Activated naive CD4-positive, alpha-beta T cell treated with Interleukin-2 at 50 U/mL for 16 hours (primary cell): ENCODE results near the gene DSN1.

Experiments
- DNase-seq: peaks from one replicate; pipeline ENCODE4 v3.0.0-alpha.2; 2020

DSN1 gene

DNA sequence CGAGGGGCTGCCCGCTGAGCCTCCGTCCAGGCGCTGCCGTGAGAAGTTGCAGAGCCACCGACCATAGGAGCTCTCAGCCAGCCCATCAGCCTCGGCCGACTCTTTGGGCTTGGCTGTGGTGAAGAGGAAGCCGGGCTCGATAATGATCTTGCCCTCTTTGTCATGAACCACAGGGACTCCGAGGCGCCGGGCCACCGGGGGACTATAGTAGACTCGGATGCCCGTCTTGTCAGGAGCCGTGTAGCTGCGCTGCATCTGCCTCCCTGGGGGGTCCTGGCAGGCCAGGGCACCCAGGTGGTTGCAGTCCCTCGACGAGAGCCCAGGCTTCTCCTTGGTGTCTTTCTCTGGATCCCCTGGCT lies 20.5 kb upstream of the DSN1 start:
- DNase-seq: no peak

DNA sequence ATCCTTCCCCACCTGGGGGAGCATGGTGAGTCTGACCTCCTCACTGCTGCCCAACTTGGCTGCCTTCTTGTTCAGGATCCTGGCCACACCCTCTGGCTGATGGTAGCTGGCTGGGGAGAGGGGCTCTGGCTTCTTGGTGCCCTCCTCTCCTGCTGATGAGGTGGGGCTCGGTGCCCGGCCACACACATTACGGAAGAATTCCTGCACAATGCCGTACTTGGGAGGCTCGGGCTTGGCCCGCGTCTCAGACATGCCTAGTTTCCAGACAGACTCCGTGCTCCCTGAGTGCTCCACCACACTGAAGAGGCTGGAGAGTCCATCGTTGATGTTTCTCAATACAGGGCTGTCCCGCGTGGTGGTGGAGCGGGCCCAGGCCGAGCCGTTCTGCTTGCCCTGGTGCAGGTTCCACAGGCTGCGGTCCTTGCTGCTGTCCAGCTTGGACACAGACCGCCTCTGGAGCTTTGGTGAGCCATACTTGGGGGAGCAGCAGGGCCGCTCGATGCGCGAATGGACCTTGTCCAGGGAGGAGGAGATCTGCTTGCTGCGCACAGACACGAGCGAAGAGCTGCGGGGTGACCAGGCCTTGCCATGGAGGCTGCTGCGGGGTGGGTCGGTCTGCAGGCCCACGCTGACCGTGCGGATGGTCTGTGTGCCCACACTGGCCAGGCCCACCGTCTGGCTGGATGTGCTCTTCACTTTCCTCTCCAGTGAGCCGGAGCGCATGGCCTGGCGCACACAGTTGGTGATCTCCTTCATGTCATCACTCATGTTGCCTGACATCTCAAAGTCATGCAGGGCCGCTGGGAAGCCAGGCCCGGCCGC lies 19.9 kb upstream of the DSN1 start:
- DNase-seq: no peak

DNA sequence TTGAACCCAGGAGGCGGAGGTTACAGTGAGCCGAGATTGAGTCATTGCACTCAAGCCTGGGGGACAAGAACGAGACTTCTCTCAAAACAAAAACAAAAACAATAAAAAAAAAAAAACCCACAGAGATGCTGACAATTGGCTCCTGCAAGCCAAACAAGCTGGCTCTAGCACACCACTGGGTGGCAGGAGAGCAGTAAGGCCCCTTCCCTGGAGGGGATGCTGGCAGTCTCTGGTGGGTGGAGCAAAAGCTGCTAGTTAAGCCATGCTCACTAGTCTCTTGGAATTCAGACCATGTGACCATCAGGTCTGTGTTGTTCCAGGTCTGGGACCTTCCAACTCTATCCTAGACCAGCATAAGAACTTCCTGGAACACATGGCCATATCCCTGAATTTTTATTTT lies 18.9 kb upstream of the DSN1 start:
- DNase-seq: no peak

DNA sequence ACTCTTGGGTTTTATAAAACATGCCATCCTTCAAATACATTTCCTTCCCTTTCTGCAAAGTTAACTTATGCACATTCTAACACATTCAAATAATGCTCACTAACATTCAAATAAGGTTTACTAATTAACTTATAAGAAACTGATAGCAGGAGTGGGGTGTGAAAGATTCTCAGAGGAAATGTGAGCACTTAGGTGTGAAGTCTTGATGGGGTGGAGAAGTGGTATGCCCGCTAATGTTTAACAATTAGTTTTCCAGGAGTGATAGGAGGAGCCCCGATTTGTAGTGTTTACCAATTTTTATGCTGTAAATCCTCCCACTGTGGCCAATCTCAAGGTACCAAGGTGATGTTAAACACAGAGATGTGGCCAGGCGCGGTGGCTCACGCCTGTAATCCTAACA lies 18.3 kb upstream of the DSN1 start:
- DNase-seq: no peak

DNA sequence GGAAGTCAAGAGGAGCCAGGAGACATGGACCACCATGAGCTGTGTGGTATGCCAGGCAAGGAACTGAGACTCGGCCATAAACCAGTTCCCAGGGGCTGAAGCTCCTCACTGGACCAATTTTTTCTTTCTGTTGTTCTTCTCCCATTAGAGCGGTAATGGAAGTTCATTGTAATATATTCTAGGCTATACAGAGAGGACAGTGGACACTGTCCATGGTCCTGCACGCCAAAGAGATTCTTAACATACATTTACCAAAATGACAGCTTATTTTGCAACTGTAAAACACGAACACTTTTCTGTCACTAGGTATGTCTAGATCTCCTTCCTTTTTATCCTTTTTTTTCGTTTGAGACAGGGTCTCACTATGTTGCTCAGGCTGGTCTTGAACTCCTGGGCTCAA lies 13.1 kb upstream of the DSN1 start:
- DNase-seq: no peak

DNA sequence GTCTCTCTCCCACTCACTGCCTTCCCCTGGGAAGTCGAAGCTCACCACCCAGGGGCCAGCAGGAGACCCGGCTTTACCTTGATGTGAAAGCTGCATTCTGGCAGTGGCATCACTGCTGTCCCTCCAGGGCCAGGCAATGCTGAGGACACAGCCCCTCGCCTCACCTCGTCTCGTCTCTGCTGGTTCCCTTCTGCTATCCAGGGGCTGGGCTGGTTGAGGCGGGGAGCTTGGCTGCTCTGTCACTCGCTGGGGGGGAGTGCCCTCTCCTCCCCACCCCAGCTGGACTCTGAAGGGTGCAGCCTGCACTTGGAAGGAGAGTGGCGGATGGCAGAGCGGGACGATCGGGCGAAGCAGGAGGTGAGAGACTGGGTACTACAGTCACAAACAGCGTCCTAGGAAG lies 12.7 kb upstream of the DSN1 start:
- DNase-seq: no peak

DNA sequence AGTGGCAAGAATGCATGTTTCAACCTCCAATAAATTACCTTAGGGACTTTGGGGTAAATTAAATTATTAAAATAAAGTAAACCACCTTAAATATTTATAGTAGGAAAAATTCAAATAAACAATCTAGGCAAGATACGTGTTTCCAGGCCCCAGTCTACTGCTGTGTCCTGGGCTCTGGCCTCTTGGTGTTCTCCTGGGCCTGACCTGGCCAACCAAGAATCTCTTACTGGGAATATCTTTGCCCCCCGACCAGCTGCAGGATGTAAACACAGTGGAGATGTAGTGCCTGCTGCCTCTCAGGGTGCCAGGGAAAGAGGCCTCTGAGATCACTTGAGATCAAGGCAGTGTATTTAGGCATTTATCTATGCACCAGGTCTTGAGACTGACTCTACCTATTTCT lies 11.7 kb upstream of the DSN1 start:
- no peak for DNase-seq

DNA sequence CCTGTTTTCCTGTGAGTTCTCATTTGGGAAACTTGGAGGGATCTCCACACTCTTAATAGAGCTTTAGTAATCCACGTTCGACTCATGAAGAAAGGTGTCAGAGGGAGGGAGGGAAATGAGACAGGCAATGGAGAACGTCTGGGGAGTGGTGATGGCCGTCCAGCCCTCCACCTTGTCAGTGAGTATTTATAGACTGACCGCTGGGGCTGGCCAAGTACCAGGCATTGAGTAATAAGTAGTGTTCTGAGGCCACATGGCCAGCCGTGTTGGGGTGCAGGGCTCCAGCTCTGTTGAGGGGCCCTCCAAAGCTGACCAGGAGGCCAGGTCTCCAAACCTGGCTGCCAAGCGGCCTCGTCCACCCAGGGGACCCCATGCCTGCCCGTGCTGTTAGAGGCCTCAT lies 11.3 kb upstream of the DSN1 start:
- no peak for DNase-seq

DNA sequence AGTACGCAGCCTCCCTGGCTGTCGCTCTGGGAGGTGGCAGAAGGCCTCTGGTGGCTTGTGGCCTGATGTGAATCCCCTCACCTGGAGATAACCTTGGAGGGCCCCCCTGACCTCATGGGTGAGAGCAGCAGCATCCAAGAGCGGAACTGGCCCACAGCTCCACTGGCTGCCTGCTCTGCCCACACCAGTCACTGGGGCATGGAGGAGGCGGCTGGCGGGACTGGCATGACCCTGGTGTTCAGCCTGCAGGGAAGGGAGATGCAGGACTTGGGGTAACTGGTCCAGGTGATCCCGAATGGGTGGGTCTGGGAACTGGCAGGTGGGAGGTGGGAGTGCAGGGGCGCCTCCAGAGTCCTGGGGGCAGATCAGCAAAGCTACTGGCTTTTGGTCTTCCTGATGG lies 10.6 kb upstream of the DSN1 start:
- DNase-seq: no peak

DNA sequence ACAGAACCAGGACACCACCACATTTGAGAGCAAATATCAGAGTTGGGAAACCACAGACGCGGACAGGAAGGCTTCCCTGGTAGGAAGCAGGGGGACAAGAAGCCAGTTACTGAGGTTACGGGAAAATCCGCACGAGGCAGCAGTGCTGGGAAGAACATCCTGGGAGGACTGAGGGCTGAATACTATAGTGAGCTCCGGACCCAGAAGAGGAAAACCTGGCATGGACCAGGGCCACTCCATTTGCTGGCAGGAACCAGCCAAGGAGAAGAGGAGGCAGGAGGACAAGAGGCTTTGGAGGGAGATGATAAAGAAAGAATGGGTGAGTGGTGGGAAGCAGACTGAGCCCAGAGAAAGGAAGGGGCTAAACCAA lies 6.1 kb upstream of the DSN1 start:
- no peak for DNase-seq

DNA sequence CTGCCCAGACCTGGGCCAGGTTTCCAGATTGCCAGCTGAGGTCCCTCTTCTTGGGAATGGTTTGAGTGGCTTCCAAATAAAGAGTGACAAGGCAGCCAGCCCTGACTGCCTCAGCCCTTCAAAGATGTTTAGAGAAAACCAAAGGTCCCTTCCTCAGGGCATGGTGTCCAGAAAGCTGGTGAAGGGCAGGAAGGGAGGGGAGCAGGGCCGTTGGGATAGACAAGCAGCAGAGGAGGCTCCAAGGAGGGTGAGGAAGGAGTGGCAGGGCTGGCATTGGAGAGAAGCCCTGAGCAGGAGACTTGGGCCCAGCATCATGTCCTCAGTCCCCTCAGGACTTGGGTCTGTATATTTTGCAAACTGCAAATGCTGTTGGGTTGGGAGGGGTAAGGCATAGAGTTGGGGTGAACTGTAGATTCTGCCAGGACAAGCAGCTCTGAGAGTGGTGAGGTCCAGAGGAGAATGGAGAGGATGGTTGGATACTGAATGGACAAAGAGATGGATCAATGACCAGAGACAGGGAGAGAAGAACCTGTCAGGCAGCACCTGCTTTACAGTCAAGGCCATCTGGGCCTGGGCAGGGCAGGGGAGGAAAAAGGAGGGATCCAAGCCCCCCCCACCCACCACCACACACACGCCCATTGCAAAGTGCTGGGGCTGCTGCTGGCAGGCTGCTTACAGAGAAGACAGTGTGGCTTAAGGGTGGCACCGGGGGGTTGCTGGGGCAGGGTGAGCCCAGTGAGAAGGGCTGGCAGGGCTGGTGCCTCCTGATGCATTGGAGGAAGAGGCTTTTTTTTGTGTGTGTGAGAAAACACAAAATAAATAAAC lies 5.5 kb upstream of the DSN1 start:
- no peak for DNase-seq

DNA sequence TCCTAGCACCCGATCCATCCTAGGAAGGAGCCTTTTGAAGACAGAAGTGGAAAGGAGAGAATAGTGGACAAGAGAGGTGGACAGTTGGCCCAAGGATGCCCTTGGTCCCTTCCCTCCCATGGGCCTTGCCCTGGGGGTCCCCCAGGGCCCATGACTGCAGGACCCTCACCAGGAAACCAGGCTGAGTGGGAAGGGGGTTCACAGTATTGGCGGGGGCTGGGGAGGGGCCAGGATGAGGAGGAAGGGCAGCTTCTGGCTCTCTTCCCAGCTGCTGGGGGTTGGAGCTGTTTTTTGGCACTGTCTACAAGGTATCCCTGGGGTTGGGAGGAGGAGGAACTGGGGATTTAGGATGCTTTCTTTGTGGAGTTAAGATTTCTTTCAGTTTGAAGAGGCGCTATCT lies 4.0 kb upstream of the DSN1 start:
- no peak for DNase-seq

DNA sequence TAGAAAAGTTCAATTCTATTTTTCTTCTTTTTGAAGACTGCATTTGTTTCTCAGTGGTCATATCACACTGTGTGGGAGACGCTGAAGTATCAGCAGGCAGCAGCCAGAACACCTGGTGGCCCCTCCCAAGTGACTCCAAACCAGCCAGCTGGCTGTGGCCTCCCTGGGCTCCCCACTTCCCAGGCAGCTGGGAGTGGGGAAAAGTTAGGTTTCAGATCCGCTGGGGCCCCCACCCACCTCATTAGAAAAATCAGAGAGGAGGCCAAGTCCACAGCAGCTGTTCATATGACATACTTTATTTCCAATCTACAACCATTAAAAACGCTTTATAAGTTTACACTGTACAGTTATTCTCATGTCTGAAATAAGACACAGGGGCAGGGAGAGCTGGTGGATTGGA lies 3.6 kb upstream of the DSN1 start:
- no peak for DNase-seq

DNA sequence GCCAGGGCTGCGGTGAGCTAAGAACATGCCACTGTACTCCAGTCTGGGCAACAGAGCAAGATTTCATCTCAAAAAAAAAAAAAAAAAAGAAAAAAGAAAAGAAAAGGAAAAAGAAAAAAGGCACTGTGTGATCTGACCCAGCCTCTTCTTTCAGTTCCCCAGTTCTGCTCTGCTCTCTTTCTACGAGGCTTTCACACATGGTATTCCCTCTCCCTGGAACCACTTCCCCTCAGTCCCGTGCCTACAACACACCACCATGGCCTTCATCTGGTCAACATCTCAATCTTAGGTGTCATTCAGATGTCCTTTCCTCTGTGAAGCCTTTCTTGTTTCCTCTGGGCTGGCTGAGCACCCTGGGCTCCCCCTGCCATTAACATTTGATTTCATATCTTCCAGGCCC lies 2.3 kb upstream of the DSN1 start:
- DNase-seq: no peak

DNA sequence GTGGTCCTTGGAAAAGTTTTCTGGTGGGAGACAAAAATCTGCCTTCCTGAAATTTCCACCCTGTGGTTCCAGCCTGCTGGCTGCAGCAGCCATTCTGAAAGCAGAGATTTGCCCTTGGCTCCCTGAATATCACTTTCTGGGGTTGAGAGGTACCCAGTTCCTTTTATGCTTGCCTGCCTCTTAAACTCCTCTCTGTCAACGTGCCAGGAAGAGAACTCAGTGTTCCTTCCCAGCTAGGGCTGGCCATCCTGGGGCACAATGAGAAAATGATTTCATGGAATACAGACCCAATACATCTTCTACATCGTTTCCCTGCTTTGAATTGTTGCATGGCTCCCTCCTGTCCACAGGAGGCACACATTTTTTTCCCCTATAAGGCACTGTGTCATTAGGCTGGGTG lies 1.6 kb upstream of the DSN1 start:
- no peak for DNase-seq

DNA sequence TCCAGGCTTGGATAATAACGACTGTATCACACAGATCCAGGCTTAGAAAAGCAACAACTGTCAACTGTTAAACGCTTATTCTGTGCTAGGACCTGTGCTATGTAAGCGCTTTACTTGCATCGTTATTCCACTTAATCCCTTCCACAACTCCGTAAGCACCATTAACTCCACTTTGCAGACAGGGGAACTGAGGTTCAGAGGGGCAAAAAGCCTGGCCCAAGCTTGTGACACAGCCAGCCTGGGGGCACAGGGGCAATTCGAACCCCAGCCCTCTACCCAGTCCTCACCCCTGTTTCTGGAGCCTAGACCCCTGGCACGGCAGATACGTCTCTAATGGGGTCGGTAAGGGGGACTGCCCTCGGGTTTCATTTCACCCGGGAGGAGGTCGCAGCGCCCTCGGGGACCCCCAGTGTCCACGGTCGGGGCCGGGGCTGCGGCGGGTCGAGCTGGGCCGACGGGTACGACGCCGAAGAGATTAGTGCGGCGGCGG lies 411 bp downstream of the DSN1 start:
- DNase-seq: no peak

DNA sequence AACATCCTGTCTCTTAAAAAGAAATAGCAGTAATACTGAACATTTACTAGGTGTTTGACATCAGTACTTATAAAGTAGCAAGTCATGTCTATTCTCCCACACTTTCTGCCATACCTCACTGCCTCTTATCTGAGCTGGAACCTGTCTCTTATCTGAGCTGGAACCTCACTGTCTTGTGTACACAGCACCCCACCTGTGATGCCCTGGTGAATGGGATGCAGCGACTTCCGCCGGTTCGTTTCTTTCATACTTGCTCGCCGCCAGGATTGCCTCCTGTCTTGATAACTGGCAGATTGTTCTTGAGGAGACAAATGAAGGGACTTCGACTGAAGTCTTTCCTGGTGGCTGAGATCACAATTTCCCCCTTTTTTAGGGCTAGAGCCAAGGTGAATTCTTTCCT lies 2.9 kb downstream of the DSN1 start:
- DNase-seq: no peak

DNA sequence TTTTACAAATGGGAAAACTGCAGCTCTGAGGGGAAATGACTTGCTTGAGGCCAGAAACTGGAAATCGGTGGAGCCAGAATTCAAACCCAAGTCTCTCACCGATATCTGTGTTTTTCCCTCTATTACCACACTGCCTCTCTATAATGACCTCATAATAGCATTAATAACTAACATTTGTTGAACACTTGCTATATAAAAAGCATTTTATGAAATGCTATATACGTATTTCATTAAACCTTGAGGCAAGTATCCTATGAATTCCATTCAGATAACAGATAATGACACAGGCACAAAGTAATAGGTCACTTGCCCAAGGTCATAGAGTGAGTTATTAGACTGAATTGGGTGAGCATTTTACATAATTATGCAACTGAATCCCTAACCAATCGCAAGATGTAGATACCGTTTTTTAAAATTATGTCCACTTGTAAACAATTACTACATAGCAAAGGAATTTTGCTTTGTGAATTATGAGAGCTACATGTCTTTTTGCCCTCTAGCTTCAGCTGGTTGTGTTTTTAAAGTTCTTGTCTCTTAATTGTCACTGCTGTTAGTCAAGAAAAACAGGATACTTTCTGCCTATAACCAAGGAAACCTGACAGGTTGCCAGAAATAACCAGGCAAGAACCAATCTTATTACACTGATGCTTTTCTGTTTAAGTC lies 4.7 kb downstream of the DSN1 start:
- DNase-seq: no peak

DNA sequence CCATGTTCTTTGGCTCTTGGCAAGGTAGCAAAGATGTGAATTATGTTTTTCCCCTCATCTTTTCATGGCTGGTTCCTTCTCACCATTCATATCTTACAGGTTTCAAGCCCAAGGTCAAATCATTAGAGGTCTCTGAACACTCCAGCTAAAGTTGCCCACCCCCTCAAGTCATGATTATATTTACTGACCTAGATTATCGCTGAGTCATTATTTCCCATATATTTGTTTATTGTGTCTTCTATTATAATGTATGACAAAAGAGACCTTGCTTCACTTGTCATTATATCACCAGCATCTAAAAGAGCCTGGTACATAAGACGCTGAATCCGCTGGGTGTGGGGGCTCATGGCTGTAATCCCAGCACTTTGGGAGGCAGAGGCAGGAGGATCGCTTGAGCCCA lies 12.4 kb downstream of the DSN1 start:
- DNase-seq: no peak

DNA sequence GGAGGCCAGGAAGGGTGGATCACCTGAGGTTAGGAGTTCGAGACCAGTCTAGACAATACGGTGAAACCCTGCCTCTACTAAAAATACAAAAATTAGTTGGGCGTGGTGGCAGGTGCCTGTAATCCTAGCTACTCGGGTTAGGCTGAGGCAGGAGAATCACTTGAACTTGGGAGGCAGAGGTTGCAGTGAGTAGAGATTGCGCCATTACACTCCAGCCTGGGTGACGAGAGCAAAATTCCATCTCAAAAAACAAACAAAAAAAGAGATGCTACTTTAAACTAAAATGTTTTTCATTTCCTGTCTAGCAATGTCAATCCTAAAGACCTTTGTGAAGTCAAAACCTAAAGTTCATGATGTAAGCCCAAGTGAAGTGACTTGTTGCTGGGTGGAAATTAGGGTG lies 12.9 kb downstream of the DSN1 start:
- no peak for DNase-seq

DNA sequence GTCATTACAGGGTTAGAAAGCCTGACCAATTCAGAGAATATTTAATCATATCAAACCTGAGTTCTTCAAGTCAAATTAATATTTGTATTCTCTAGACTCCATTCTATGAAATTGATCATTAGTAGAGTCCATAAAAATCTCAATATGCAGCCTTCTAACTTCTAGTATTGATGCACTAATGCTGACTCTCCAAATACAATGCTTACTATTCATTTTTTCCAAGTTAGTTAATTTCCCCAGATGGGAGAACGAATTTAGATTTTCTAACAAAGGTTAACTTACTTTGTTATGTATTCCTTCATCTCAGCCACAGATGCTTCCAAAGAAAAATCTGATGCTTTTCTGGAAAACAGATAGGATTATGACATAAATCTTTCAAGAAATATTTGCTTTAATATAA lies 15.3 kb downstream of the DSN1 start:
- no peak for DNase-seq

DNA sequence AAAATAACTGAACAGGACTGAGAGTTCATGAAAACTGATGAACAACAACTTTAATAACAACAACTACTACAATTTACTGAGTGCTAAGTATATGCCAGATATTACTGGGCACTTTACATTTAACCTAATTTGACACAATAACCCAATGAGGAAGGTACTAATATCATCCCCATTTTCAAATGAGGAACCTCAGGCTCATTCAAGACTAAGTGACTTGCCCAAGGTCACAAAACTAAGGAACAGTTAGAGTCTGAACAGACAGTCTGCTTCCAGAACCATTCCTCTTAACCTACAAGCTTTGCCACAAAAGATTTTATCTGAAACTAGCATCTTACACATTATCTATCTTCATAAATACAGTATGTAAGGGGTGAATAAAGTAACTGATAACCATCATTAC lies 17.1 kb downstream of the DSN1 start:
- no peak for DNase-seq

DNA sequence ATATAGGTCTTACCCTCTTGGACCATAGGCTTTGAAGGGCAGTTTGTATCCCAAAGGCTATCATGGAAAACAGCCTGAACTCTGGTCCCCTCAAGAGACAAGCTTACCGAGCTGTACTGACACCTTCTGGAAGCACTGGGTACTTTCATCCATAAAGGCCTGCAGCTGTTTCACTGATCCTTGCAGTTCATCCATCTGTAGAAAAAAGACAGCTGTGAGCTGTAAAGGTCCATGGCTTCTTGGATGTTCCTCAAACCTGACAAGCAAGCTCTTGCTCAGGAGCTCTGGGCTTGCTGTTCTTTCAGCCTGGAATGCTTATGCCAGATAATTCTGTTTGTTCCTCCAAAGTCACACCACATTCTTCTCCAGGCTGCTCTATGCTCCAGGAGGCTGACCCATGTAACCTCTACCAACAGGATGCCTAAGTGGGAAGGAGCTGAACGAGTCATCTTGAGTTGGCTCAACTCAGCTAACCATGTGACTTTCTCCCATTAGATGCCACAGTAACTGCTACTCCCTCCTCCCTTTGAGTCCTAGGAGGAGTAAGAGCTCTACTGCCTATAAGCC lies 18.8 kb downstream of the DSN1 start:
- peak; percentile 34 for DNase-seq

DNA sequence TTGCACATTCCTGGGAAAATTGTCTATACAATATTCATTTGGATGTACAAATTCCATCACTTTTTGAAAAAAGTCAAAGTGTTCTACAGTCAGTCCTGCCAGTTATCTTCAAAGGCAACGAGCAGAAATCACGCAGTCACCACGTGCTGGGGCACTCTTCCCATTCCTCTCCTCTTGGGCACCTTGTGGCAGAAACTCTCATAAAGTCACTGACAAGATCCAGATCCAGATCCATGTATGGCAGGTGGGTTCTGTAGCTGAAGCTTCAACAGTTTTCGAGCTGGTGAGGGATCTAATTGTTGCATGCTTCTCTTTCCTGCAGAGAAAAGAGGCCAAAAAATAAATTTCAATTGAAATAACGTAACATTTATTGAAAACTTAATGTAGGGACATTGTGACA lies 21.0 kb downstream of the DSN1 start:
- DNase-seq: no peak
